ENCODE measurements around the gene CIAO2A. TPM values are rescaled to one million over a fixed set of nuclear protein-coding genes. Genes with fewer than 3 reads are reported as not detected.
A peak's percentile ranks its signal among the peaks of the same experiment; 100 is the strongest.
"Not testable (repeated sequence)": the region's sequence is repeated elsewhere in the genome, so short reads cannot be mapped to it uniquely, and the experiment has no call there.

The CIAO2A gene
- total RNA-seq, 1 donor from 2014 or later = 53.4 TPM

GRCh38 chr15:64058279-64058678 lies 35.4 kb downstream of the CIAO2A start:
- FAIRE-seq (no peak), DNase-seq (ENCODE audit: low read depth) (peak; percentile 22)
- no peak for TF ChIP-seq CTCF (IDR thresholded peaks at IDR 0.05; ENCODE audit: insufficient read depth, low read depth, low read length)
- TF ChIP-seq EZH2 (IDR thresholded peaks at IDR 0.05; ENCODE audit: insufficient read depth, low read length) = no peak
- no peak overlapping the region for H3K4me3 ChIP-seq (ENCODE audit: insufficient read depth, low read depth, low read length)
- H2AFZ ChIP-seq (ENCODE audit: low read depth, low read length) = no peak overlapping the region
- no peak overlapping the region for H3K4me2 ChIP-seq (ENCODE audit: low read length)
- no peaks in the 10 kb centered on the region for H4K20me1 ChIP-seq (ENCODE audit: insufficient read depth, low read length)
- no peaks in the 10 kb centered on the region for H3K79me2 ChIP-seq (ENCODE audit: insufficient read depth, low read length)
- H3K9ac ChIP-seq (ENCODE audit: low read length) = no peak overlapping the region
- H3K27me3 Mint-ChIP-seq (ENCODE audit: low read depth, unreplicated experiment) = peaks cover 2% of the 10 kb centered on the region
- no peak overlapping the region for H3K27ac ChIP-seq (ENCODE audit: low read depth, low read length)
- no peaks in the 10 kb centered on the region for H3K27me3 ChIP-seq (ENCODE audit: insufficient read depth, low read length)
- no peaks in the 10 kb centered on the region for H3K36me3 ChIP-seq (ENCODE audit: insufficient read depth, low read length)
- peaks cover 1% of the 10 kb centered on the region for H3K4me1 Mint-ChIP-seq (ENCODE audit: low read depth, unreplicated experiment)
- no peak overlapping the region for H3K27ac Mint-ChIP-seq (ENCODE audit: unreplicated experiment)
- no peaks in the 10 kb centered on the region for H3K9me3 Mint-ChIP-seq (ENCODE audit: unreplicated experiment)
- H3K4me3 Mint-ChIP-seq (ENCODE audit: unreplicated experiment) = no peak overlapping the region
- H3K4me1 ChIP-seq (ENCODE audit: insufficient read depth, low read length) = no peaks in the 10 kb centered on the region
- no peaks in the 10 kb centered on the region for H3K9me3 ChIP-seq (ENCODE audit: insufficient read depth, low read depth, low read length)
- no peaks in the 10 kb centered on the region for H3K36me3 Mint-ChIP-seq (ENCODE audit: low read depth, unreplicated experiment)

DNA sequence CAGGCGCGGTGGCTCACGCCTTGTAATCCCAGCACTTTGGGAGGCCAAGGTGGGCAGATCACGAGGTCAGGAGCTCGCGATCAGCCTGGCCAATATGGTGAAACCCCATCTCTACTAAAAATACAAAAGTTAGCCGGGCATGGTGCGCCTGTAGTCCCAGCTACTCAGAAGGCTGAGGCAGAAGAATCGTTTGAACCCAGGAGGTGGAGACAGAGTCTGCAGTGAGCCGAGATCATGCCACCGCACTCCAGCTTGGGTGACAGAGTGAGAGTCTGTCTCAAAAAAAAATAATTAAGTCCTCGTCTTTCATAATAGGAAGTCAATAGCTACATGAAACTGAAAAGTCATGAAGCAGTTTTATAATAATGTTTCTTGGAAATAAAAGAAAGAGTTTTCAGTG lies 40.0 kb downstream of the CIAO2A start:
- H3K79me2 ChIP-seq (ENCODE audit: insufficient read depth, low read length); H3K36me3 ChIP-seq (ENCODE audit: insufficient read depth, low read length); H3K9ac ChIP-seq (ENCODE audit: low read length); H3K27ac ChIP-seq (ENCODE audit: low read depth, low read length); H3K9me3 ChIP-seq (ENCODE audit: insufficient read depth, low read depth, low read length); H3K4me1 ChIP-seq (ENCODE audit: insufficient read depth, low read length); H3K4me3 ChIP-seq (ENCODE audit: insufficient read depth, low read depth, low read length); H3K36me3 Mint-ChIP-seq (ENCODE audit: low read depth, unreplicated experiment); H2AFZ ChIP-seq (ENCODE audit: low read depth, low read length); FAIRE-seq; H3K9me3 Mint-ChIP-seq (ENCODE audit: unreplicated experiment); H3K27ac Mint-ChIP-seq (ENCODE audit: unreplicated experiment); DNase-seq (ENCODE audit: low read depth); H3K27me3 ChIP-seq (ENCODE audit: insufficient read depth, low read length); H4K20me1 ChIP-seq (ENCODE audit: insufficient read depth, low read length); H3K4me2 ChIP-seq (ENCODE audit: low read length); H3K4me1 Mint-ChIP-seq (ENCODE audit: low read depth, unreplicated experiment); H3K4me3 Mint-ChIP-seq (ENCODE audit: unreplicated experiment); H3K27me3 Mint-ChIP-seq (ENCODE audit: low read depth, unreplicated experiment): not testable (repeated sequence)

GRCh38 chr15:64052925-64053491 lies 40.6 kb downstream of the CIAO2A start:
- H3K27ac Mint-ChIP-seq (ENCODE audit: unreplicated experiment) = no peak overlapping the region
- no peaks in the 10 kb centered on the region for H3K36me3 Mint-ChIP-seq (ENCODE audit: low read depth, unreplicated experiment)
- DNase-seq (ENCODE audit: low read depth) (no peak), FAIRE-seq (no peak)
- Histone ChIP-seq H3K27me3 (ENCODE audit: insufficient read depth, low read length) (peaks cover 3% of the 10 kb centered on the region), H2AFZ (ENCODE audit: low read depth, low read length) (no peak overlapping the region), H3K4me2 (ENCODE audit: low read length) (no peak overlapping the region), H3K4me1 (ENCODE audit: insufficient read depth, low read length) (no peaks in the 10 kb centered on the region), H4K20me1 (ENCODE audit: insufficient read depth, low read length) (no peaks in the 10 kb centered on the region), H3K36me3 (ENCODE audit: insufficient read depth, low read length) (no peaks in the 10 kb centered on the region), H3K4me3 (ENCODE audit: insufficient read depth, low read depth, low read length) (no peak overlapping the region), H3K27ac (ENCODE audit: low read depth, low read length) (no peak overlapping the region), H3K9ac (ENCODE audit: low read length) (no peak overlapping the region), H3K79me2 (ENCODE audit: insufficient read depth, low read length) (no peaks in the 10 kb centered on the region), H3K9me3 (ENCODE audit: insufficient read depth, low read depth, low read length) (no peaks in the 10 kb centered on the region)
- TF ChIP-seq CTCF (IDR thresholded peaks at IDR 0.05; ENCODE audit: insufficient read depth, low read depth, low read length) = no peak
- TF ChIP-seq EZH2 (IDR thresholded peaks at IDR 0.05; ENCODE audit: insufficient read depth, low read length) = no peak
- H3K27me3 Mint-ChIP-seq (ENCODE audit: low read depth, unreplicated experiment) = peaks cover 15% of the 10 kb centered on the region
- peaks cover 7% of the 10 kb centered on the region for H3K4me1 Mint-ChIP-seq (ENCODE audit: low read depth, unreplicated experiment)
- H3K9me3 Mint-ChIP-seq (ENCODE audit: unreplicated experiment) = no peaks in the 10 kb centered on the region
- H3K4me3 Mint-ChIP-seq (ENCODE audit: unreplicated experiment) = no peak overlapping the region
